Fibroblast of villous mesenchyme (primary cell): ENCODE data around the gene ARHGEF4. TPM values are rescaled to one million over a fixed set of nuclear protein-coding genes. Genes with fewer than 3 reads are reported as not detected.

Experiments used
- DNase-seq: peaks from one replicate; pipeline ENCODE4 v3.0.0-alpha.2; 2010; ENCODE audit warnings: low read depth
- H3K4me3 ChIP-seq: 2 replicates; pipeline ENCODE4 v1.5.1; 2011; ENCODE audit warnings: low read depth, mild to moderate bottlenecking, low read length
- total RNA-seq: library from RNA; depleted of rRNA; stranded (reverse); fragments of >200 nt; gene quantifications from 2 replicates; pipeline ENCODE4 v1.2.3, GENCODE V29; 2012
- TF ChIP-seq, protein P1 (sequence below): IDR thresholded peaks from 2 replicates; pipeline ENCODE4 v1.5.1; 2012; ENCODE audit warnings: low read depth, mild to moderate bottlenecking, low read length; ENCODE audit not compliant: insufficient read depth

ARHGEF4 gene
- total RNA-seq, 1 donor: 0.86 TPM

DNA sequence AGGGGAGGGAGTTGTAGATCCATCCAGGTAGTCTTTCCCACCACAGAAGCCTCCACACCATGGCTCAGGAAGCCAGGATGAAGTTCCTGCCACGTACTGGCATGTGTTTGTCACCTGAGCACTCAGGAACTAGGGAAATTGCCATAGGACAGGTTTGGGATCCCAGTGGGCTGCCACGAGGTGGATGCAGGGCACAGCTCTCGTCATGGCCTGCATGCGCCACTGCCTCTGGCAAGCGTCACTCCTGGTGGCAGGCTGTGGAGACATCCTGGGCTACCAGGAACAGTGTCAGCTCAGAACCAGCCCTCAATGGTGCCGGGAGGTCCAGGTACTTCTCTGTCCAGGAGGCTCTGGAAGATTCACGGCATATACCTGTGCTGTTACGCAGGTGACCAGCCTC, 3.8 kb downstream of the ARHGEF4 start:
- TF ChIP-seq, protein P1, sequence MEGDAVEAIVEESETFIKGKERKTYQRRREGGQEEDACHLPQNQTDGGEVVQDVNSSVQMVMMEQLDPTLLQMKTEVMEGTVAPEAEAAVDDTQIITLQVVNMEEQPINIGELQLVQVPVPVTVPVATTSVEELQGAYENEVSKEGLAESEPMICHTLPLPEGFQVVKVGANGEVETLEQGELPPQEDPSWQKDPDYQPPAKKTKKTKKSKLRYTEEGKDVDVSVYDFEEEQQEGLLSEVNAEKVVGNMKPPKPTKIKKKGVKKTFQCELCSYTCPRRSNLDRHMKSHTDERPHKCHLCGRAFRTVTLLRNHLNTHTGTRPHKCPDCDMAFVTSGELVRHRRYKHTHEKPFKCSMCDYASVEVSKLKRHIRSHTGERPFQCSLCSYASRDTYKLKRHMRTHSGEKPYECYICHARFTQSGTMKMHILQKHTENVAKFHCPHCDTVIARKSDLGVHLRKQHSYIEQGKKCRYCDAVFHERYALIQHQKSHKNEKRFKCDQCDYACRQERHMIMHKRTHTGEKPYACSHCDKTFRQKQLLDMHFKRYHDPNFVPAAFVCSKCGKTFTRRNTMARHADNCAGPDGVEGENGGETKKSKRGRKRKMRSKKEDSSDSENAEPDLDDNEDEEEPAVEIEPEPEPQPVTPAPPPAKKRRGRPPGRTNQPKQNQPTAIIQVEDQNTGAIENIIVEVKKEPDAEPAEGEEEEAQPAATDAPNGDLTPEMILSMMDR: no peak
- H3K4me3 ChIP-seq: no peak overlapping the region
- DNase-seq: no peak

DNA sequence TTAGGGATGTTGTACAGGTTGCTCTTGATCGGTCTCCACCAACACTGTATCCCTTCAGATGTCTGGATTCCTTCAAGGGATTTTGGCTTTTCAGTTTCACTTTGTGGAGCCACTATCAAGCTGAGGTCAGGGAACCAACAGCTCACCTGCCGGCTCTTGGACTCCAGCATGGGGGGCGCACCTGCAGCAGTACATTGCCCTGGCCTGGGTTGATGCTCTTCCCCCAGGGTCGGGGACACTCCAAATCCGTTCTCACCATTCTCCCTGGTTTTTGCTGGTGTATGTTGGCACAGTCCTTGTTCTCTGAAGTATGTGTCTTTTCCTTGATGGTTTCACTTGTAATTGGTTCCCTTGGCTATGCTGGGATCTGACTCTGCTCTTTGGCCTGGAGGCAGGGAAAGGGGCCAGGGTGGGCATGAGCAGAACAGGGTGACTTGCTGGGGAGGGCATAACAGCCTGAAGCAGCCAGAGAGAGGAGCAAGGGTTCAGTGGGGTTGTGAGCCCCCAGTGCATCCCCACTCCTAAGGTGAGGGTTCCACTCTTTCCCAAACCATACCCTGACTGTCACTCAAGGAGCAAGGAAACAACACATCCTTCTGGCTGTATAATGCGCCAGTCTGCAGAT, 5.1 kb downstream of the ARHGEF4 start:
- TF ChIP-seq, protein P1: no peak
- H3K4me3 ChIP-seq: no peak overlapping the region

DNA sequence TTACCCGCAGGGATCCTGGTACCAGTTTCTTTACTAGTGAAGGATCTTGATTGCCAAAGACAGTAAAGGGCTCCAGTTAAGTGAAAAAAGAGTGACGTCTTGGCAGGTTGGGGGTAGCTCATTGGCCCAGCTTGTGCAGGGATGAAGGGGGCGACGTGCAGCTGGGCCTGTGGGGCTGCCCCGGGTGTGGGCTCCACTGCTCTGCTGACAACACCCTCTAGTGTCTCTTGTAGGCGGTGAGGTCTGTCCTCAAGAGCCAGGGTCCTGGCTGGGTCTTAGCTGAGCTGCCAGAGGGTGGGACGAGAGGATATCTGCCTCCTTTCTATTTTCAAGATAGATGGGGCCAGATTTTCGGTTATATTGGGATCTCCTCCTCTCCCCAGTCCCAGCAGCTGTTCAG, 6.1 kb downstream of the ARHGEF4 start:
- TF ChIP-seq, protein P1: no peak
- DNase-seq: no peak

More for the DNA sequence above, 5.1 kb downstream of the ARHGEF4 start:
- no peak for DNase-seq

DNA sequence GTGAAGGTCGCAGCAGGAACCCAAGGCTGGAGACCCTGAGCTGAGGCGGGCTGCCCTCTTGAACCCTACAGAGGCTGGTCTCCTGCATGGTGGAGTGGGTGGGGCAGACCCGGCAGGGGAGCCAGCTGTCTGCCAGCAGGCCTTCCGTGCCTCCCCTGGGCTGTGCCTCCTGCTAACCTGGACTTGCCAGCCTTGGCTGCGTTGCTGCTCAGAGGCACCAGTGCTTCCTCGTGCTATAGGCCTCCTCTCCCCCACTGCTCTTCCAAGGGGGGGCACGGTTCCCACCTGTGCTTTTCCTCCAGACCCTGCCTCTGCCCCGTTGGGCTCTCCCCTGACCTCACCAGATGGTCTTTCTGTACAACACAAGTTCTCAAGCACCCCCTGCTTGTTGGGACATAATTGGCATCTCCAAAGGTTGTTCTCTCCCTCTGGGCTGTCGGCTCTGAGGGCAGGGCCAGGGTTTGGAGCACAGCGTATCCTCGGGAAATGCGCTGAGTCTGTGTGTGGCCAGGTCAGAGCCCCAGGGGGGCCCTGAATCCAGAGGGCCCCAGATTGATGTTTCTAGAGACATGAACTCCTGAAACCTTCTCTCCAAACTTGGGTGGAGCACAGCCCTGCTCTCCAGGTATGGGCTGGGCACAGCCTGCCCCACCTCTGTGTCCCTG, 6.7 kb downstream of the ARHGEF4 start:
- TF ChIP-seq, protein P1: no peak
- DNase-seq: no peak
- no peak overlapping the region for H3K4me3 ChIP-seq

More for the DNA sequence above, 6.1 kb downstream of the ARHGEF4 start:
- H3K4me3 ChIP-seq: no peak overlapping the region

DNA sequence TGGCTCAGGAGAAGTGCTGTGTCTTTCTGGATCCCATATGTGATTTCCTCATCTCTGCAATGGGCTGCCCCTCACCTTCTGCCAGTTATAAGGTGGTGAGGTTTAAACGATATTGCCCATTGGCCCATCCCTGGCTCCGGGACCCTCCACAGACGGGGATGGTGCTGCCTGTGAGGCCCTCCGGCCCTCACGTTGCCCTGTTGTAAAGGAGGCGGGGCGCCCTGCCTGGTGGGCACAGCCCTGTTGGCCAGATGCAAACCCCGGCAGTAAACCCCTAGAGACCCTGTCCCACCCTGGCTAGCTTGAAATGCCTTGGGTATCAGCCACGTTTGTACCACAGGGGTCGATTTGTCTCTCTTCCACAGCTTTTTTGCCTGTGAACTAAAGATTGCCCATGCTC, 7.4 kb downstream of the ARHGEF4 start:
- DNase-seq: no peak
- TF ChIP-seq, protein P1: no peak

DNA sequence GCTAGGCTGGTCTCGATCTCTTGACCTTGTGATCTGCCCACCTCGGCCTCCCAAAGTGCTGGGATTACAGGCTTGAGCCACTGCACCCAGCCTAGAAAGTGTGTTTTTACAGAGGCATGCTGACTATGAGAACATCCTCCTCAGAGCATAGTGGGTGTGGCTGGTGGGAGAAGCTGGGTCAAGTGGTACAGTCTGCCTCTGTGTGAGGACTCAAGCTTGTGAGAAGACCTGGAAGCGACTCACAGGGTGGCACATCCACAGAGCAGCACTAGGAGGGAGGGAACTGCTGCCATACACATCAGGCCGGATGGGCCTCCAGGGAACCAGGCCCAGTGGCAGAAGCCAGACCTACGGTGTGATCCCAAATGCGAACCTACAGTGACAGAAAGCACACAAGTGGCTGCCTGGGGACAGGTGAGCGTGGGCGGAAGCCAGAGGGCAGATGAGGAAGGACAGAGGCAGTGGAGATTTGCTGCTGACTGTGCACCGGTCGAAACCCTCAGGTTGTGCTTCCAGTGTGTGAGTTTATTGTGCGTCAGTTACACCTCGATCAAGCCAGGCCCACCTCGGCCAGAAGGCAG, 8.9 kb downstream of the ARHGEF4 start:
- DNase-seq: no peak
- TF ChIP-seq, protein P1: no peak
- no peak overlapping the region for H3K4me3 ChIP-seq

More for the DNA sequence above, 7.4 kb downstream of the ARHGEF4 start:
- H3K4me3 ChIP-seq: no peak overlapping the region
